Measurements from ENCODE around the gene DCAF5.

GRCh38 chr14:69175130-69175529, 22.2 kb upstream of the DCAF5 start:
- TF ChIP-seq, protein P1, sequence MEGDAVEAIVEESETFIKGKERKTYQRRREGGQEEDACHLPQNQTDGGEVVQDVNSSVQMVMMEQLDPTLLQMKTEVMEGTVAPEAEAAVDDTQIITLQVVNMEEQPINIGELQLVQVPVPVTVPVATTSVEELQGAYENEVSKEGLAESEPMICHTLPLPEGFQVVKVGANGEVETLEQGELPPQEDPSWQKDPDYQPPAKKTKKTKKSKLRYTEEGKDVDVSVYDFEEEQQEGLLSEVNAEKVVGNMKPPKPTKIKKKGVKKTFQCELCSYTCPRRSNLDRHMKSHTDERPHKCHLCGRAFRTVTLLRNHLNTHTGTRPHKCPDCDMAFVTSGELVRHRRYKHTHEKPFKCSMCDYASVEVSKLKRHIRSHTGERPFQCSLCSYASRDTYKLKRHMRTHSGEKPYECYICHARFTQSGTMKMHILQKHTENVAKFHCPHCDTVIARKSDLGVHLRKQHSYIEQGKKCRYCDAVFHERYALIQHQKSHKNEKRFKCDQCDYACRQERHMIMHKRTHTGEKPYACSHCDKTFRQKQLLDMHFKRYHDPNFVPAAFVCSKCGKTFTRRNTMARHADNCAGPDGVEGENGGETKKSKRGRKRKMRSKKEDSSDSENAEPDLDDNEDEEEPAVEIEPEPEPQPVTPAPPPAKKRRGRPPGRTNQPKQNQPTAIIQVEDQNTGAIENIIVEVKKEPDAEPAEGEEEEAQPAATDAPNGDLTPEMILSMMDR (IDR thresholded peaks at IDR 0.05), result no peak
- no peak for TF ChIP-seq POLR2A (IDR thresholded peaks at IDR 0.05)
